Trophoblast cell (in vitro differentiated cells and primary cell): ENCODE results near the gene TMEM145.

Source experiments
- DNase-seq, 2 donors: peaks; one replicate each; pipeline ENCODE4 v3.0.0-alpha.2; 2016
- H2AFZ ChIP-seq: 2 replicates; pipeline ENCODE4 v1.6.1; 2013; ENCODE audit warnings: low read length, moderate library complexity, mild to moderate bottlenecking; ENCODE audit not compliant: insufficient read depth, poor library complexity
- H2AK5ac ChIP-seq: 2 replicates; pipeline ENCODE4 v1.6.1; 2013; ENCODE audit warnings: mild to moderate bottlenecking, low read length
- H2BK120ac ChIP-seq: 2 replicates; pipeline ENCODE4 v1.6.1; 2013; ENCODE audit warnings: low read length, mild to moderate bottlenecking, moderate library complexity; ENCODE audit not compliant: insufficient read depth, poor library complexity
- H2BK12ac ChIP-seq: 2 replicates; pipeline ENCODE4 v1.6.1; 2013; ENCODE audit warnings: mild to moderate bottlenecking, low read length, moderate library complexity
- H2BK5ac ChIP-seq: 2 replicates; pipeline ENCODE4 v1.6.1; 2013; ENCODE audit warnings: low read length, low read depth, moderate library complexity, mild to moderate bottlenecking; ENCODE audit not compliant: poor library complexity
- H3K14ac ChIP-seq: 2 replicates; pipeline ENCODE4 v1.6.1; 2013; ENCODE audit warnings: mild to moderate bottlenecking, low read length
- H3K18ac ChIP-seq: 2 replicates; pipeline ENCODE4 v1.6.1; 2013; ENCODE audit warnings: mild to moderate bottlenecking, low read length
- H3K23ac ChIP-seq: 2 replicates; pipeline ENCODE4 v1.6.1; 2013; ENCODE audit warnings: low read length
- H3K27ac ChIP-seq: 2 replicates; pipeline ENCODE4 v1.5.1; 2013; ENCODE audit warnings: low read depth, mild to moderate bottlenecking, inconsistent platforms, low read length, moderate library complexity
- H3K27me3 ChIP-seq: 2 replicates; pipeline ENCODE4 v1.6.1; 2013; ENCODE audit warnings: inconsistent platforms, mild to moderate bottlenecking, low read length, moderate library complexity; ENCODE audit not compliant: insufficient read depth
- H3K36me3 ChIP-seq, 2 experiments: 1 replicate in 1 of 2; 2 replicates in 1 of 2; pipeline ENCODE4 v1.6.1; 2013; ENCODE audit warnings: low read length in 2 of 2, mild to moderate bottlenecking in 2 of 2, moderate library complexity in 1 of 2; ENCODE audit not compliant: insufficient read depth in 2 of 2, control insufficient read depth in 1 of 2
- H3K4ac ChIP-seq: 2 replicates; pipeline ENCODE4 v1.6.1; 2013; ENCODE audit warnings: low read depth, mild to moderate bottlenecking, low read length, moderate library complexity
- H3K4me1 ChIP-seq, 2 experiments: 1 replicate in 1 of 2; 2 replicates in 1 of 2; pipeline ENCODE4 v1.6.1; 2013; ENCODE audit warnings: low read length in 2 of 2, mild to moderate bottlenecking in 2 of 2, moderate library complexity in 1 of 2; ENCODE audit not compliant: insufficient read depth in 2 of 2, control insufficient read depth in 1 of 2
- H3K4me2 ChIP-seq: 2 replicates; pipeline ENCODE4 v1.6.1; 2013; ENCODE audit warnings: inconsistent platforms, mild to moderate bottlenecking, low read length, moderate library complexity
- H3K4me3 ChIP-seq: 2 replicates; pipeline ENCODE4 v1.5.1; 2013; ENCODE audit warnings: mild to moderate bottlenecking, low read depth, low read length, inconsistent platforms
- H3K79me1 ChIP-seq: one replicate; pipeline ENCODE4 v1.6.1; 2013; ENCODE audit warnings: low read length
- H3K79me2 ChIP-seq: 2 replicates; pipeline ENCODE4 v1.6.1; 2013; ENCODE audit warnings: low read length, mild to moderate bottlenecking; ENCODE audit not compliant: control insufficient read depth, insufficient read depth, poor library complexity
- H3K9ac ChIP-seq: 2 replicates; pipeline ENCODE4 v1.6.1; 2013; ENCODE audit warnings: mild to moderate bottlenecking, low read length
- H3K9me3 ChIP-seq: 2 replicates; pipeline ENCODE4 v1.6.1; 2013; ENCODE audit warnings: low read depth, mild to moderate bottlenecking, control low read depth, inconsistent platforms, low read length; ENCODE audit not compliant: insufficient read depth
- H4K12ac ChIP-seq: 2 replicates; pipeline ENCODE4 v1.6.1; 2013; ENCODE audit warnings: low read depth, mild to moderate bottlenecking, low read length, moderate library complexity
- H4K8ac ChIP-seq: 2 replicates; pipeline ENCODE4 v1.6.1; 2013; ENCODE audit warnings: low read depth, mild to moderate bottlenecking, low read length, moderate library complexity
- H4K91ac ChIP-seq: one replicate; pipeline ENCODE4 v1.6.1; 2013; ENCODE audit warnings: low read depth, mild to moderate bottlenecking, low read length, moderate library complexity
- WGBS: extraction: QIAGEN DNeasy Blood & Tissue Kit; methylation state at CpG from one replicate; pipeline ENCODE4 v1.1.7; 2013; ENCODE audit warnings: missing lambda C conversion rate; ENCODE audit not compliant: insufficient read length, insufficient coverage; ENCODE audit errors: extremely low coverage; 5-methylcytosine and 5-hydroxymethylcytosine counted together

Gene TMEM145

DNA sequence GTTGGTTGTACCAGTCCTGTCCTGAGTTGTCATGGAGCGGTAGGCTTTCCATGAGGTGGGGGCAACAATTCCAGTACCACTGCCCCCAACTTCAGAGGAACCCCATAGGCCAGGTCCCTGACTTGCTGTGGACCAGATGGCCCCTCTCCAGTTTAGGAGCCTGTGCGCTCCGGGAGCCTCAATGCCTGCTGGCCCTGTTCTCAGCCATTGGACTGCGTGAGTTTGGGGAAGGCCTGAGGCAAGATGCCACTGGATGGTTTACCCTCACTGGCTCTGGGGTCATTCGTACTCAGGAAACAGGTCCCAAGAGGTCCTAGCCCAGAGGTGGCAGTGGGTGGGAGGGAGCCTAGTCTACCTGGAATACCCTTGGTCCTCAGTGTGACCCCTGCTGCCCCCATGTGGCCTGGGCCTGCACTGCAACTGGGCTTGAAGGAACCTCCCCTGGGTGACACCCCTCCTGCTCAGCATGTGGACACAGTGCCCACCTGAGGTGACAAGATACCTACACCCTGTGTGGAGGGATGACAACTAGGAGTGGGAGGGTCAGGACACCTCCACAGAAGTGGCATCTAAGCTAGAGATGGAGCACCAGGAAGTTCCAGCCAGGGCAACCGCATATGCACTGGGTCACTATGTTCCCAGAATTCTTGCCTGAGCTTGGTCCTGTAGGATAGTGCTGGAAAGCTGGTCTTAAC lies 17.1 kb upstream of the TMEM145 start:
- Histone ChIP-seq H3K36me3 (peaks cover 58 to 61% of the 10 kb centered on the region in 2 experiments), H2AK5ac (no peak overlapping the region), H4K91ac (no peak overlapping the region), H3K27ac (no peak overlapping the region), H3K79me1 (no peaks in the 10 kb centered on the region), H2BK120ac (no peak overlapping the region), H3K27me3 (no peaks in the 10 kb centered on the region), H3K4me2 (no peak overlapping the region), H4K12ac (no peak overlapping the region), H3K23ac (no peak overlapping the region), H2BK5ac (no peak overlapping the region), H3K4me3 (no peak overlapping the region), H3K9ac (no peak overlapping the region), H3K18ac (no peak overlapping the region), H3K9me3 (peaks cover 3% of the 10 kb centered on the region), H3K4ac (no peak overlapping the region), H3K14ac (no peak overlapping the region), H3K79me2 (no peaks in the 10 kb centered on the region), H2AFZ (no peak overlapping the region), H4K8ac (no peak overlapping the region), H3K4me1 (peaks cover 0 to under 1% of the 10 kb centered on the region in 2 experiments), H2BK12ac (no peak overlapping the region)
- no CpG with 5 or more reads among the region's 6 CpGs for WGBS
- peak; percentile 72 to 90 for DNase-seq

DNA sequence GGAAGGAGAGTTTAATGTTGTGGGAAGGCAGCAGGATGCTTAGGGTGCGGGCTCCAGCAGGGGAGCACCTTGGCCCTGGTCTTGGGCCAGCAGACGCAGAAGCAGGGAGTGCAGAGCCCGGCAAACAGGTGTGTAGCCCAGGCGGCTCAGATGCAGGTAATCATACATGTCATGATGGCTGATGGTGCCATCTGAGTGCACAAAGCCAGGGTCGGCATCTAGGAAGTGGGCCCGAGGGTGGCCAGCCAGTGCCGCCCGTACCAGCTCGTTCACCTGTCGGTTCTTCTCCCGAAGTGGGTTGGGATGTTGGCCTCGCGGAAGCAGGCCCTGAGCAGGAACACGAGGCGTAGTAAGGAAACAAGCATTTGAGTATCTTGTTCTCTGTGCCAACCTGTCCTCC lies 16.1 kb upstream of the TMEM145 start:
- Histone ChIP-seq H3K9ac (no peak overlapping the region), H3K36me3 (peaks cover 47 to 51% of the 10 kb centered on the region in 2 experiments), H3K4me1 (peaks cover 0 to 3% of the 10 kb centered on the region in 2 experiments), H4K12ac (no peak overlapping the region), H4K91ac (no peak overlapping the region), H3K18ac (no peak overlapping the region), H4K8ac (no peak overlapping the region), H3K79me1 (peaks cover under 1% of the 10 kb centered on the region), H2AFZ (no peak overlapping the region), H2BK120ac (no peak overlapping the region), H3K9me3 (peaks cover 3% of the 10 kb centered on the region), H2BK5ac (no peak overlapping the region), H3K4me3 (no peak overlapping the region), H3K14ac (no peak overlapping the region), H3K79me2 (peaks cover under 1% of the 10 kb centered on the region), H2AK5ac (no peak overlapping the region), H3K27ac (no peak overlapping the region), H3K4ac (no peak overlapping the region), H2BK12ac (no peak overlapping the region), H3K23ac (no peak overlapping the region), H3K4me2 (no peak overlapping the region), H3K27me3 (no peaks in the 10 kb centered on the region)
- no CpG with 5 or more reads among the region's 15 CpGs for WGBS
- DNase-seq, result no peak

DNA sequence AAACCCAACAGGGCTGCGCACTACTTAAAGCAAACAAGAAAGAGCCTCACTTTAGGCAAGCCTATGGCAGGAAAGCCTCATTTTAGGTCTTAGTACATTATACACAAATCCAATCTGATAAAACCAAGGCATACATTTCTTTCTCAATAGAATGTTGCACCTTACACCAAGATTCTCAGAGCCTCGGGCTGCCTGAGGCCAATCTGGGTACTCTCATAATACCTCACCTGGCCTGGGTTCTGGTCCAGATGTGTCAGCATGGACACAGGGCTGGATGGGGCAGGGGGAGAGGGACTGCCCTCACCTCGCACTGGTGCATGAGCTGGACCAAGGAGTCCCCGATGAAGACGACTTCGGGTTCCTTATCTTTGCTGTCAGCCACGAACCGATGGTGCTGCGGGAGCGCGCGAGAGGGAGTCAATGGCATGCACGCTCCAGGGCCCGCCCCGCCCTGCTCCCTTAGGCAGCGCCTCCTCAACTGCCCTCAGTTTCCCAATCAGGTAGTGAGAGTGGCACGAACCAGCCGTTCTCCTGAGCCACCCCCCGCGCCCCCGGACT lies 11.4 kb upstream of the TMEM145 start, which contains the start of gene PRR19:
PRR19 (plus strand) TSS at position 487 of the 558 bp plus-strand sequence. CDS start 7,453 bp downstream, outside the sequence.
- Histone ChIP-seq H3K4me2 (peak within 1 kb of the TSS; percentile 61), H3K23ac (no peak within 1 kb of the TSS), H3K36me3 (peaks cover 12 to 14% of the 10 kb centered on the region in 2 experiments)

DNA sequence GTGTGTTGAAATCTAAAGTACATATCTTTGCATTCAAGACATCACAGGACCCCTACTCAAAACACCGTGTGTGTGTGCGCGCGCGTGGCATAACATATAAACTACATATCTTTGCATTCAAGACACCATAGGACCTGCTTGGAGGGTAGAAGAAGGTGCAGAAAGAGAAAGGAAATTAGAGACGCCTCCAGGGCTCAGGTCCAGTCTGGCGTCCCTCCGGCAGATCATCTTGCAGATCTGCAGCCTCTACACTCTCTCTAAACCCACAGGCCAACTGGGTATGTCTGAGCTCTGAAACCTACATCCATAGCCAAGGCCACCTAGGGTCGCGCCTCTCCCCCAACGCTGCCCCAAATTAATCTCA lies 10.0 kb upstream of the TMEM145 start:
- no peak overlapping the region for H2AK5ac ChIP-seq

More for the DNA sequence above, 11.4 kb upstream of the TMEM145 start, which contains the start of gene PRR19:
- peaks cover 7% of the 10 kb centered on the region for H3K79me1 ChIP-seq
- H4K12ac ChIP-seq, result peak within 1 kb of the TSS; percentile 55
- WGBS, result no CpG with 5 or more reads among the region's 21 CpGs
- H3K4me3 ChIP-seq, result peak within 1 kb of the TSS; percentile 92
- peak within 1 kb of the TSS; percentile 15 for H2BK12ac ChIP-seq
- peak within 1 kb of the TSS; percentile 67 for H2AFZ ChIP-seq
- peak within 1 kb of the TSS; percentile 16 for H3K27ac ChIP-seq
- peaks cover 4% of the 10 kb centered on the region for H3K79me2 ChIP-seq
- DNase-seq, result peak; percentile 34 to 65
- peaks cover 7% of the 10 kb centered on the region in 2 experiments for H3K4me1 ChIP-seq
- peak within 1 kb of the TSS; percentile 84 for H3K9ac ChIP-seq
- H2AK5ac ChIP-seq, result peak within 1 kb of the TSS; percentile 16
- peak within 1 kb of the TSS; percentile 72 for H4K91ac ChIP-seq
- H3K4ac ChIP-seq, result peak within 1 kb of the TSS; percentile 21
- H2BK120ac ChIP-seq, result peak within 1 kb of the TSS; percentile 28
- H3K9me3 ChIP-seq, result no peaks in the 10 kb centered on the region
- H3K27me3 ChIP-seq, result no peaks in the 10 kb centered on the region
- H3K18ac ChIP-seq, result peak within 1 kb of the TSS; percentile 47
- peak within 1 kb of the TSS; percentile 69 for H4K8ac ChIP-seq
- H3K14ac ChIP-seq, result peak within 1 kb of the TSS; percentile 63
- peak within 1 kb of the TSS; percentile 33 for H2BK5ac ChIP-seq

More for the DNA sequence above, 10.0 kb upstream of the TMEM145 start:
- H3K27ac ChIP-seq, result no peak overlapping the region
- H4K91ac ChIP-seq, result peak overlapping the region; percentile 61
- H3K4ac ChIP-seq, result no peak overlapping the region
- peaks cover 5 to 6% of the 10 kb centered on the region in 2 experiments for H3K36me3 ChIP-seq
- H3K9ac ChIP-seq, result no peak overlapping the region
- H2BK5ac ChIP-seq, result no peak overlapping the region
- peak overlapping the region; percentile 40 for H4K8ac ChIP-seq
- peaks cover 4% of the 10 kb centered on the region for H3K79me2 ChIP-seq
- H3K9me3 ChIP-seq, result no peaks in the 10 kb centered on the region
- H3K4me3 ChIP-seq, result no peak overlapping the region
- no peak overlapping the region for H3K18ac ChIP-seq
- H4K12ac ChIP-seq, result no peak overlapping the region
- H3K4me2 ChIP-seq, result peak overlapping the region; percentile 48
- peaks cover 7% of the 10 kb centered on the region for H3K79me1 ChIP-seq
- no peak overlapping the region for H2BK120ac ChIP-seq
- H3K23ac ChIP-seq, result no peak overlapping the region
- peak overlapping the region; percentile 30 for H2AFZ ChIP-seq
- no peaks in the 10 kb centered on the region for H3K27me3 ChIP-seq
- H3K4me1 ChIP-seq, result peaks cover 7% of the 10 kb centered on the region in 2 experiments
- no CpG with 5 or more reads among the region's 11 CpGs for WGBS
- DNase-seq, result no peak
- no peak overlapping the region for H3K14ac ChIP-seq
- H2BK12ac ChIP-seq, result peak overlapping the region; percentile 15
